ENCODE data around the gene GAS7.

The GAS7 gene

DNA sequence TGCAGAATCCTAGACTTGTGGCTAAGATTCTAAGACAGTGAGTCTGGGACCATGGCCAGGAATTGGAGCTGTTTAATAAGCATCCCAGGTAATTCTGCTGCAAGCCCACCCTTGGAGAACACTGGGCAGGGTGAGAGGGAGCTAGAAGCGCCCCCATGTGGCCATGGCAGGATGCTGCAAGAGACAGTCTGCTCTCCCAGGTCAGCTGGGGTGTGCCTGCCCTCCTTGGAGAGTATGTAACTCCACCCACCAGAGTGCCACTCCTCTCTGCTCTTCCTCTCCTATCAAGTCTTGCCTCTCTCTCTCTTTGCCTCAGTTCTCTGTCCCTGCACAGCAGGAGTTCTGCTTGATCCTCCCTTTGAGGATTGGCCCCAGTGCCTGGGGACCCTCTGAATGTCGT lies 308.3 kb downstream of the GAS7 start:
- no peak for DNase-seq (ENCODE audit: low read depth in 2 of 2)

DNA sequence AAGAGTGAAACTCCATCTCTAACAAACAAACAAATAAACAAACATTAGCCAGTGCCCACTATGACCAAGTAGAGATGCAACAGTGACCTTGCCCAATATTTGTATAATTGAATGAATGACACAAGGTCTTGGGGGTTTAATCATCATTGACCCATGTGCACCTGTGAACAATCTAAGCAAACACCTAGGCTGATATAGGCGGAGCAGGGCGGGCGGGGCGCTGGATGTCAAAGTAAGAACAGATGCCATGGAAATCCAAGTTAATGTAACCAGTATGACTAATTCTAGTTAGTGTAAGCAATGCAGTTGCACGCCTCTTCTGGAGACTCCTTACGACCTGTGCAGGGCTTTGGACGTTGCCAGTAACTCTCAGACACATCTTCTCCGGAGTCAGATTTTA lies 310.9 kb downstream of the GAS7 start:
- no peak for DNase-seq (ENCODE audit: low read depth in 2 of 2)

DNA sequence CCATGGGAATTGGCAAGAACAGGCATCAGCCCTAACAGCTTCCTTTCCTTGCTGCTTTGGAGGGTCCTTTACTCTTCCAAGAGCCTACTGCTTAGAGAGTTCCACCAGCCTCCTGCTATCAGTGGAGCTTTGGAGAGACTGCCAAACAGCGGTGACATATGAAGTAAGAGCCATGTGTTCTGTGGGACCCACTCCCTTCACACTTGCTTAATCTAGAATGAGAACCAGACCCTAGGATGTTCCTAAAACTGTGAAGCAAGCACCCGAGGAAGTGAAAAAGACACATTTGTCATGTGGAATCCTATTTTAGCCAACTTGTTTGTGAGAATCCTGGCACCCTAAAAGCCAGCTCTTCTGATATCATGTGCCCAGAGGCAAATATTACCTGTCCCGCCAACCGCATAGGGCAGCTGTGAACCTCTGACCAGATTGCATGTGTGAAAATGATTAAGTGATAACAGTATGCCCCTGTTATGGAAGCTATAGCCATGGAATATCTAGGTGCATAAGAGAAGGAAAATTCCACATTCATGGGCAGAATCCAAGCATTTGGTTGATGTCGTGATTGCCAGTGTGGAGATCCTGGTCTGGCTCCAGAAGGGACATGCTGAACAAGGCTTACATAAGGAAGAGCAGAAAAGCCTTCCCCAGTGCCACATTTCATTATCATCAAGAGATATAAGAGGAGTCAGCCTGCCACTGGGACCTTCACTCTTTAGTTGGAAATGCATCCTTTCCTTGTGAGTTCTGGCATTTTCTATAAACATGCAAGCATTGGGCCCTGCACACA lies 312.1 kb downstream of the GAS7 start:
- DNase-seq (ENCODE audit: low read depth in 2 of 2), result no peak

DNA sequence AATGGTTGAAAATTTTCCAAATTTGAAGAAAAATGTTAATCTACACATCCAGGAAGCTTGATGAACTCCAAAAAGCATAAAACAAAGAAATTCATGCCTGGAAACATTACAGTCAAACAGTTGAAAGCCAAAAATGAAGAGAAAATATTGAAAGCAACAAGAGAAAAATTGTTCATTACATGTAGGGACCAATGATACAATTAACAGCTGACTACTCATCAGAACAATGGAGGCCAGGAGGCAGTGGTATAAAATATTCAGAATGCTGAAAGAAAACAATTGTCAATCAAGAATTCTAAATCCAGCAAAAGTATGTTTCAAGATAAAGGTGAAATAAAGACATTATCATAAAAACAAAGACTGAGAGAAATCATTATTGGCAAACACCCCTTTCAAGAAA lies 315.0 kb downstream of the GAS7 start:
- DNase-seq (ENCODE audit: low read depth in 2 of 2), result no peak

DNA sequence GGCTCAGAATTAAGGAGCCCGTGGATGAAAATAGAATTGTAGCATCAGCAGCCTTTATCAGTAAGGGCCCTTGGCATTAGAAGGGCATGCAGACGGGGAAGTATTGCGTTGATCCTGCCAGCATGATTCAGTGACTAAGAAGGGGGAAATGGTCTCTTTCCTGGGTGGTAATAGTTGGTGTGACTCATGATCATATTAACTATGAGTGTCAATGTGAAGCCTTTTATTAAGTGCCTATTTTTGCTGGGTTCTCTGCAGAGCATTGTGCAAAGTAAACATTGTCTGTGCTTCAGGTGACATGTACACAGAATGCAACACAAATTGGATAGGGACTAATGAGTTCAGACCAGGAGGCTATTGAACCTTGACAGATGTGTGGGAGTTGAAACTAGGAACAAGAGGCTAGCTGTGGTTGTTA lies 317.8 kb downstream of the GAS7 start:
- no peak for DNase-seq (ENCODE audit: low read depth in 2 of 2)

DNA sequence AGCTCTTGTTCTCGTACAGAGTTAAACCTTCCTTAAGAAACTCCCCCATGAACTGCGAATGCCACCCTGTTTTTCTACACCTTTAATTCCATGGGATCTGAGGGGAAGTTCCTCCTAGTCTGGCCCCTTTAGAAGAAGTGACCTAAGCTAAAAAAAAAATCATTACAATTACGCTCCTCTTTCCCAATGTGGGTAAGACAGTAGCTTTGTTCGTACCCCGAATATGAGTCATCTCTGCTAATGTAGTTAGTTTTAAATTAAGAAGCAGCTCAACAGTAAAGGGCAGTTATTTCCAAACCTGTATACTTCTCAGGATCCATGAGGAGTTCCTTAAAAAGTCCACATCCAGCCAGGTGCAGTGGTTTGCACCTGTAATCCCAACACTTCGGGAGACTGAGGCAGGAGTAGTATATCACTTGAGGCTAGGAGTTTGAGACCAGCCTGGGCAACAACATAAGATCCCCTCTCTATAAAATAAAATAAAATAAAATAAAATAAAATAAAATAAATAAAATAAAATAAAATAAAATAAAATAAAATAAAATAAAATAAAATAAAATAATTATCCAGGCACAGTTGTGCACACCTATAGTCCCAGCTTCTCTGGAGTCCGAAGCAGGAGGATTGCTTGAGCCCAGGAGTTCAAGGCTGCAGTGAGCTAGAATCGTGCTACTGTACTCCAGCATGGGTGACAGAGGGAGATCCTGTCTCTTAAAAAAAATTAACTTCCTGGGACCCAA lies 319.4 kb downstream of the GAS7 start:
- DNase-seq (ENCODE audit: low read depth in 2 of 2), result no peak

DNA sequence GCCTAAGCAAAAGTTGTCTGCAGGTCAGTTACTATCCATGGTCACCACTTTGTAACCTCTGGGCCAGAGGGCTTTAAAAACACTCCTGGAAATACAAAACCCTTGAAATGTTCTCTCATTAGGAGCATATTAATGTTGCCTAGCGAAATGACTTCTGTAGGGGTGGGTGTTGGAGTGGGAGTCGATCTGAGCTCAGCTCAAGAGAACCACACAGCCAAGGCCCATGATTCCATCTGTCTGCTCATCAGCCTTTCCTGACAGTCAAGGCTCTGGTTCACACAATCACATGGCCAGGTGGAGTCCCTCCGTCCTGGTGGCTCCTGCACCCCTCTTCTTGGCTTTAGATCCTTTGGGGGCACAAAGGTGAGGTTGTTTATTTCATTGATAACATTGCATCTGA lies 320.1 kb downstream of the GAS7 start:
- no peak for DNase-seq (ENCODE audit: low read depth in 2 of 2)

DNA sequence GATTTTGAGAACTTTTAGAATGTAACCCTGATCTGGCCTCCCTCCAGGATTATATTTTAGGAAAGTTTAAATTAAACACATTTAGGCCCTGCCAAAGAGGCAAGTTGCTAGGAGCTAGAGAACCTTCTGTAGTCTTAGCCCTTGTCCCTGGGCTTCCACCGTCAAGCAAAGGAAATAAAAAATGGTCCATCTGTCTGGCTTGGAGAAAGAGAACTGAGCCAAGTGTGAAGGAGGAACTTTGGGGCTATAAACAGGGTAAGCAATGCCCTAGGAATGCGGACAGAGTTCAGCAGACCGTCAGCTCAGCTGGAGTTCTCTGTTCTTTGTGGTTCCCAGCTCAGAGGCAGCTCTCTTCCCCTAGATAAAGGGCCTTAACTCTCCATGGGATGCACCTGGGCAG lies 323.0 kb downstream of the GAS7 start:
- DNase-seq (ENCODE audit: low read depth in 2 of 2), result no peak

DNA sequence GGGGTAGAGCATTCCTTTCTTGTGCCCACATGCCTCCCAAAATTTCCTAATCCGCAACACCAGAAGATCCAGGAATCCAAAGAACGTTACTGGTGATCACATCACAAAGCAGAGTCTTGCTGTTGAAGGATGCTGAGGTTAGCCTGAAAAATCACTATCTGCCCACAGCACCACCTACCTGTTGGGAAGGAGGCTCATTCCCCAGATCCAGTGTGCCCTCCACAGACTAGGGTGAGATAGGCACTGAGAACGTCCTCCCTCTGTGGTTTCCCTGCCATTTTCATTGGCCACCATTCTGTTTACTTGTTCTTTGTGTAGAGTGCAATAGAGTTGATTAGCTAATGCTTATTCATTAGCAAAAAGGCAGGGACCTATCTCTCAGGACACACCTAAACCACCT lies 323.7 kb downstream of the GAS7 start:
- DNase-seq (ENCODE audit: low read depth in 2 of 2), result no peak

DNA sequence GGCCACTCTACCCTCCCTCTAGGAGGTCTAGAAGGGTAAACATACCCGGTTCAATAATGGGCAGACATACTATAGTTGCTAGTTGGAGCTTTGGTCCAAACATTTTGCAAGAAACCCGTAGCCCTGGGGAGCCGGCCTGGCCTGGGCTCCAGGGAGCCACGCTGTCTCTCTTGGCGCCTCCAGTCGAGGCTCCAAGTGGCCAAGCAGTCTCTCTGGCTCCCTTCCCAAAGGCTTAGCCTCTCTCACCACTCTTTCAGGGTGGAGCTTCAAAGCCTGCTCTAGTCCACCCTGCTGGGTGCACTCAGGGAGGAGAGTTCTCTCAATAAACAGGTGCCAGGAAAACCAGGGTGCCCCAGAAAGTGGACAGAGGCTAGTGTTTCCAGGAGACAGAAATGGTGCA lies 325.6 kb downstream of the GAS7 start:
- DNase-seq (ENCODE audit: low read depth in 2 of 2), result no peak

DNA sequence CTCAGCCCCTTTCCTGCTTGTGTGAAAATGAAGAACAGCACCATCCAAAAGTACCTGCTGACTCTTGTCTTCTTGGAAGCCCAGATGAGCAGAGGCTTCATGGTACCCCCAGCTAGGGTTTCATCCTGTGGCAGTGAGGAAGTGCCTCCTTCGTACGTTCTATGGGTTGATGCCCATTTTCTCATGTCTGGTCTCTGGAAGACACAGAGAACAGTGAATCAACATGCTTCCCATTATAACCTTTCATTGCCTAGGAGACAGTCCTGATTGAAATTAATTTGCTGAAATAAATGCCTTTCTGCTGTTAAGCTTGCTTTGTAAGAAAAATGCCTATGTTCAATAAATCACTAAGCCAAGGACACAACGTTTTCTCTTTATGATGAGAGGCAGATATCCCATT lies 329.9 kb downstream of the GAS7 start:
- DNase-seq (ENCODE audit: low read depth in 2 of 2), result no peak

DNA sequence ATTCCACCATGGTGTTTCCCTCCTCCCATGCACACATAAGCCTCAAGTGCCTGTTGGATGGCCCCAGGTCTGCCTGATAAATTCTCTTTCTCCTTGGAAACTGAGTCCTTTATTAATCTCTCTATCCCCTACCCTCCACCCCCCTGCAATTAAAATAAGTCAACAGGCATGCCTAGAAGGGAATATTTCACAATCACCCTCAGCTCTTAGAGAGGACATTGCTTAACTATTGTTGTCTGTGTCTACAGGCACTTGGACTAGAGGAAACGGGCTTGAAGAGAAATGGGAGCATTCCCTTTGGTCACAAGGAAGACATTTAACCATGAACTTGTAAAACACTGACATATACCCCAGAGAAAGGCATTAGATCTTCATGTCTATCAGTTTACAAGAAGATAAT lies 332.8 kb downstream of the GAS7 start:
- DNase-seq (ENCODE audit: low read depth in 2 of 2), result no peak

DNA sequence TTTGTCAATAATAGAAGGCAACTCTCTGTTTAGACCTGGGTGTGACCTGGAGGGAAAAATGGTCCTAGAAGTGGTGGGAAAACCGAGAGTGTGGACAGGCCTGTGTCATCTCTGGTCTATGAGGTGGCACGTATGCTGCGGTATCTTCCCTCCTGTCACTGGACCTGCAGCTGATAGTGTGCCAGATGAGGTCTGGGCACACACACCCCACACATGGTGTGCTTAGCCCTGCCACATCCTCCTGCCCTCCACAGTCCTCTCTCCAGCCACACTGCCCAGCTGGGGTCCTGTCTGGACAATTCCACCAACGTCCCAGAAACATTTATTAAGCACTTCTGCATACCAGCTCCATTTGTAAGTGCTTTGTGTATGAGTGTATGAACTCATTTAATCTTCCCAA lies 335.5 kb downstream of the GAS7 start:
- DNase-seq (ENCODE audit: low read depth in 2 of 2), result no peak

DNA sequence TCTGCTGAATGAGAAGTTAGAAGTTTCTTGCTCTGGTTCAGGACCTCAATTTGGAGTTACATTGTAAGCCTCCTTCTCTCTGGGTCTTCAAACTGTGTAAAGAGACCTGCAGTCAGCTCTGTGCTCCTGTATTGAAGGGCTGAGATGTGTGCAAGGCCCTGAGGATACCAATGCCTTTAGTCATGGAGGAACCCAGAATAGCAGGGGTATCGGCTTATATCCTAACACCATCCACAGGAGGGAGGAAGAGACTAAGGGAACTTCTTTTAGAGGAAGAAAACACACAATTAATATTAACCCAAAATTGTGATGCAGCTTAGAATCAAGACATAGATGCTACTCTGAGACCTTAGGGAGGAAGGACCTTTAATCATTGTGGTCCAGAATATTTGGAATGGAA lies 336.2 kb downstream of the GAS7 start:
- DNase-seq (ENCODE audit: low read depth in 2 of 2), result no peak

DNA sequence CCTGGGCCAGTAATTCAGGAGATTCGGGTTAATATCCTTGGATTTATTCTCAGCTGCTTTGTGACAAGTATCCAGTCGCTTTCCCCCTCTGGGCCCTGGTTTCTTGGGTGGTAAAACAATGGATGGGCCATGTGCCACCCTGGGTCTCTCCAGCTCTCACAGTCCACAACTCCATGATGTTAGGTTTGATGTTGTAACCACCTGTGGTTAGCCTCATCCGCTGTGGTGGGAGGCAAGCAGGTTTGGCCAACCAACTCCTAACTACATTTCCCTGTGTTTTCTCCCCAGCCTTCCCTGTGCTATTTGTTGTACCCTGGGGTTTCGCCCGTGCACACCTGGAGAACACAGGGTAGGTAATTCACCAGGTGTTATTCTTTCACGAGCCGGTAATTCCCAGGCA lies 337.6 kb downstream of the GAS7 start:
- DNase-seq (ENCODE audit: low read depth in 2 of 2), result no peak
